GM19438 (cell line): ENCODE data around the gene KCNE3.
"Not testable (repeated sequence)": the region's sequence is repeated elsewhere in the genome, so short reads cannot be mapped to it uniquely, and the experiment has no call there.

Experiments used
- ATAC-seq: cut with Tn5 transposase; IDR thresholded peaks from one replicate; pipeline ENCODE4 v1.9.1; 2021; ENCODE audit warnings: low read depth; ENCODE audit not compliant: unreplicated experiment

The KCNE3 gene

DNA sequence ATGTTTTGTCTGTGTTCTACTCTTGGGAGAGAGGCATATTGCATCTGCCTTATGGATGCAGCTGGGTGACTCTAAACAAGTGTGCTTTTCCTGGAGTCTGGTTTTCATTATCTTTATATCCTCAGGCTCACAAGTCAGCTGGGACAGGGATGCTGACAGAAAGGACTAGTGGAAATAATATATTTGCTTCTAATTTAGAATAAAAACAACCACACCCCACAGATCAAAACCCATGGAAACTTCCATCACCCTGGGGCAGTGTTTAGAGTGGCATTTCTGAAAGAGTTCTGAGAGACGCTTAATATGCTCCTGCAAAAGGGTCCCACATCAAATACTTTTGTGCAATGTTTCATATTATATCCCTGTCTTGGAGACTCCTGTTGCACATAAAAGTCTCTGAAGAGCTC, 20.8 kb downstream of the KCNE3 start:
- no peak for ATAC-seq

DNA sequence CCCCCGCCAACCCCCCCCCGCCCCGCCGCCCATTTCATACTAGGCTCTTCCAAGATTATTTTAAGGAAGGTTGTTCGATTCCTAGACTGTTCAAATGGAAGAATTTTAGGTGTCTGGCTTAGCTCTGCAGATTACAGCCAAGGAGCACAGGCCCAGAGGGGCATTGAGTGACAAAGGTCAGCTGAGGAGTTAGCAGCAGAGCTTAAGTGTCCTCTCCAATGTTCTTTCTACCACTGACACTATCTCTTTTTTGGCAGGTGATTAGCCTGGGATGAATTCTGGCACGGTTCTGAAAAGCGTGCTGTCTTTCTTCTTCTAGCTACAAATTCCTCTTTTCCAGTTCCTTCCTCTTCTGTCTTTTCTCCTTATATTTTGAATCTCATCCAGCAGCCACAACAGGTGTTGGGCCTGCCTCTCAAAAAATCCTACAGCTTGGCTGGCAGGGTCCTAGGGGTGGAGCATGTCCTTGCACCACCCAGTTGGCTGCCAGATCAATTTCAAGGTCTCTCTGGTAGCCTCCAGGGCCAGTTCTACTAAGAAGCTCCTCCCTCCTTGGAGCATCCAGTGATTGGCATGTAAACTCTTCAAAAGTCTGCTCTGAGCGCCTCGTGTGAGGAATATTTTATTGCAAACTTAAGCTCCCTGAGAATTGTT, 23.0 kb downstream of the KCNE3 start:
- ATAC-seq = no peak

DNA sequence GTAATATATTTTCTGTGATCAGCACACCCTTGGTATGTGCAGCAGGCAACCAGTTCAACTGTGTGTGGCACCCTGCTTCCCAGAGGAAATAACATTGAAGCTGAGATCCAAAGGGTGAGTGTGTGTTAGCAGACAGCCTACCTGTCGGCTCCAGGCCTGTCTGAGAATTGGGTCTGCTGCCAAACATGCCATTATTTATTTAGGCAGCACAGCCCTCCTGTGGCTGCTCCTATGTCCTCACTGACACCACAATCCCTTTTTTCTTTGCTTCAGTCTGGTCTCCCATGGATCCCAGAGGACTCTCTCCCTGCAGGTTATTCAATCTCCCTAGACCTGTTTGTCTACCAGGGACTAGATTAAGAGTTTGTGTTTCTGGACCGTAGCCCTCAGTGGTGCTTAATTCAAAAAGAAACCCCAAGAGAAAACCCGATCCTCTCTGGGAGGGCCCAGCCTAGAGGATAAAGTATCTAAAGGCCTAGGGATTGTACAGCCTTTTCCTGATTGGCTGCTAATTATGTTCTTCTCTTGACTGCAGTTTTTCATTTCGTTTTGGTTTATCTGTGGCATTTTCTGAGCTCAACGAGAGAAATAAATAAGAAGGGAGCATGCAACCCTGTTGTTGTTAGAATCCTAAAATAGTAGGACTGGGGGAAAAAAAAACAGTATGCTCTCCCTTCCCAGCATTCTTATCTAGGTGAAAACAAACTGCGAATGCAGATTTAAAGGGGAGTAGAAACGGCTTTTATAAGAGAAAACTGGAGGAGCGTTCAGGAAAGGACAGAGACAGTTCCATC, 24.1 kb downstream of the KCNE3 start:
- ATAC-seq = no peak

DNA sequence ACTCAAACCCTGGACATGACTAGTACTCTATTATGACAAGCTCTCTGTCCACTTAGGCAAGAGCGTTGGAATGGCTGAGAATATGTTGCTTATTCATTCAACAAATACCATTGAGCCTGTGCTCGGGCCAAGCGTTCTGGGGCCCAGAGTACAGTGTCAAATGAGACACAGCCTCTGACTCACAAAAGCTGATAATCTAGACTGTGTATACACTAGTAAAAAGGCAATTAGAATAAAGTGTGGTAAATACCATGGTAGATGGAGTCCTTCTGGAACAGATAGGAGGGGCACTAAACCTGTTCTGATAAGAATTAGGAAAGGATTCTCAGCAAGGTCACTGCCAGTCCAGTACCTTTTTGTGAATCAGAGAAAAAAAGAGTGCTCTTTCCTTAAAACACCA, 24.7 kb downstream of the KCNE3 start:
- ATAC-seq = no peak

DNA sequence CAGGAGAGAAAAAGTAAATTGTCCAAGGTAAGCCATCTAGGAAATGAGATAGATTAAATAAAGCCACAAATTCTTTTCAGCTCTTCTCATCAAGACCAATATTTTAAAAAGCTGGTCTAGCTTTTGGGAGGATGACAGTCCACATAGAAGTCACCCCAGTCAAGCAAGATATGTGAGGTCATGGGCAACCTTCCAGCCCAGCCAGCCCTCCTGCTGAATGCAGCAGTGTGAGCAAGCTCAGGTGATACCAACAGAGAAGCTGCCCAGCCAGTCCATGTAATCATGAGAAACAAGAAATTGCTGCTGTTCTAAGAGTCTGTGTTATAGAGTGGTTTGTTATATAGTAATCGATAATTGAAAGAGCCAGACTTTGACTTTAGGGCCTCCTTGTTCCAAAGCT, 28.7 kb downstream of the KCNE3 start:
- ATAC-seq = no peak

DNA sequence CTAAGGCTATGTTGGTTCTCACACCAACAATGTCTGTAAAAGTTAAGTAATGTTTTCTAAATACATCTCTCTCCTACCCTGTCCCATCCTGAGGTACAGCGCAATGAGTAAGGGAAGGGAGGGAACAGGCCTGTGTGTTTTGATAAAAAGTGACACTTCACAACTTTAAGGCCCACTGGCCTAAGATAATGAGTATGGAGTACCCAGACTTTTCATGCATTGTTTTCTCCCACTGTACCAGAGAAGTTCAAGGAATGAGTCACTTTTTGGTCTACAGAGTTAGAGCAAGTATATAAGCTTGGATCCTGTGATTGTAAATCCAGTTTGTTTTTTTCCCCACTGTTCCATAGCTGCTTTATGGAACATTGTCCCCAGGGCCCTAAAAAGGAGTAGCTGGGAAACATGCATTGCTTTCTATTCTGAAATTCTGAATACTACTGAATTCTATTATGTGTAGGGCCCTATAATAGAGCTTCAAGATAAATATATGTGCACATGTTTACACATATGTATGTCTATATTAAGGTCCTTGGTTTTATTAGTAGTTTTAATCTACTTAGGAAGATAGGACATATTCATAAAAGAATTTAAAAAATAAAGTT, 29.8 kb downstream of the KCNE3 start:
- ATAC-seq = no peak

DNA sequence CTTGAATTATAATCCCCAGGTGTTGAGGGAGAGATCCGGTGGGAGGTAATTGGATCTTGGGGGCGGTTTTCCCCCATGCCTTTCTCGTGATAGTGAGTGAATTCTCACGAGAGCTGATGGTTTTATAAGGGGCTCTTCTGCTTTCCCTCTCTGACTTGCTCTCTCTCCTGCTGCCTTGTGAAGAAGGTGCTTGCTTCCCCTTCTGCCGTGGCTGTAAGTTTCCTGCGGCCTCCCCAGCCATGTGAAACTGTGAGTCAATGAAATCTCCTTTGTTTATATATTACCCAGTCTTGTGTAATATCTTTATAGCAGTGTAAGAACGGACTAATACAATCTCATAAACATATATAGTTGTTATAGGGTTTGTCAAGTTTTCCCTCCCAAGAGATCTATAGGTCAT, 32.8 kb downstream of the KCNE3 start:
- ATAC-seq = no peak

DNA sequence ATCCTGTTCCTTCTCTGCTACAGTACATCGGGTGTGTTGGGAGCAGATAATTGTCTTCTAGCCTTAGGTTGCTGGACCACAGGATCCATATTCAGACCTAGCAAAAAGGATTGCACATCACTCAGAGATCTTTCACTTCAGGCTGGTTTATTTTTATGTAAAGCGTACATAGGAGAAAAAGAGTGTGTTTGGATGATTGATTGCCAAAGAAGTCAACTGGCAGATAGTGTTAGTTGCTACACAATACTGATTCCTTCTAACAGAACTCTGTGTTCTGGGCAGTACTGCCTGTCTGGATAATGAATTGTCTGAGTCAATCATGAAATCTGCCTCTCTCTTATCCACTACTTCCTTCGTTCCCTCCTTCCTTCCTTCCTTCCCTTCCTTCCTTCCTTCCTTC, 38.1 kb downstream of the KCNE3 start:
- no peak for ATAC-seq

DNA sequence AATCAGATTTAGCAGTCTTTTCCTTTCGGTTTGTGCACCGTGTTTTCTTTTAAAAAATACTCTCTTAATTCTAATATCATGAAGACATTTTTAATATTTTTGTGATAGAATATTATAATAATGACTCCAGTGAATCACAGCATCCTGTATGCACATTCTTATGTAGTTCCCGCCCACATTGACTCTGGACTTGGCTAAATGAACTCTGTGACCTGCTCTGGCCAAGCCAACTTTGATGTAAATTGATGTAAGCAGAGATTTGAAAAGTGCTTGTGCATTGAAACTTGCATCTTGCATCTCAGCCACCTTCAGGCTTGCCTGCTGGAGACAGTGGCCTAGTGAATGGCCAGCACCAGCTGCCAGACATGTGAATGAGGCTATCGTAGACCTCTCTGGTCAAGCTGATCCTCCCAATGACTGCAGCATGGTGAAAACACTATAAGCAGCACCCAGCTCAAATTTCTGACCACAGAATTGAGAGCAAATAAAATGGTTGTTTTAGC, 39.9 kb downstream of the KCNE3 start:
- no peak for ATAC-seq

DNA sequence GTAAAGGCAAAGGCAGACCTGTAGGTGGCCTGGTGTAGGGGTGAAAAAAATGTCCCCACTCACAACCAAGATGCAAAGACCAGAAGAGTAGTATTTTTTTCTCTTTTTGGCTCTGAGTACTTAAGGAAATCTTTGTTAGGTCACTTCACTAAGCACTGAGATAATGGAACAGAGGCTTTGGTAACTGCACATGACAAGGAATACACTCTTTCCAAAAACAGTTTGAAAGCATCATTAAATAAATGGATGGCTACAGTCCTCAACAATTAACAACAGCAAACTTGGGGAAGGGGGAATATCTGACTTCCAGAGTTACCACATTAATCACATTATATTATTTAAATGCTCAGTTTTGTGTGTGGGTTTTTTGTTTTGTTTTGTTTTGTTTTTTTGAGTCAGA, 42.2 kb downstream of the KCNE3 start:
- no peak for ATAC-seq

DNA sequence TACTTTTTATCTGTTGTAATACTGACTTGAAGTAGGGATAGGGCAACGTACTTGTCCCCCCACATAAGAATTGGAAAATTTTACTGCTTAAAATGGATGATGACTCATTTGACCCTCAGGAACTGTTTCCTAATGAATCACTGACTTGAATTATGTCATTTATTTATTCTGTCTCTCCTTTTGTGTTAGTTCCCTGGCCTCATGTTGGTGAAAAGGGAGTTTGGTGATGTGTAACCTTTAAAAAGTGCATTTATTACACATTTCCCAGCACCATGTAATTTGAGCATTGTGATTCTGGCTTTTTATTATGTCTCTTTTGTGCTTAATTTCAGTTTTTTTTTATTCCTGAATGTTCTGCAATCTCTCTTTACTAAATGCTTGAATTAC, 48.8 kb downstream of the KCNE3 start:
- ATAC-seq = no peak

DNA sequence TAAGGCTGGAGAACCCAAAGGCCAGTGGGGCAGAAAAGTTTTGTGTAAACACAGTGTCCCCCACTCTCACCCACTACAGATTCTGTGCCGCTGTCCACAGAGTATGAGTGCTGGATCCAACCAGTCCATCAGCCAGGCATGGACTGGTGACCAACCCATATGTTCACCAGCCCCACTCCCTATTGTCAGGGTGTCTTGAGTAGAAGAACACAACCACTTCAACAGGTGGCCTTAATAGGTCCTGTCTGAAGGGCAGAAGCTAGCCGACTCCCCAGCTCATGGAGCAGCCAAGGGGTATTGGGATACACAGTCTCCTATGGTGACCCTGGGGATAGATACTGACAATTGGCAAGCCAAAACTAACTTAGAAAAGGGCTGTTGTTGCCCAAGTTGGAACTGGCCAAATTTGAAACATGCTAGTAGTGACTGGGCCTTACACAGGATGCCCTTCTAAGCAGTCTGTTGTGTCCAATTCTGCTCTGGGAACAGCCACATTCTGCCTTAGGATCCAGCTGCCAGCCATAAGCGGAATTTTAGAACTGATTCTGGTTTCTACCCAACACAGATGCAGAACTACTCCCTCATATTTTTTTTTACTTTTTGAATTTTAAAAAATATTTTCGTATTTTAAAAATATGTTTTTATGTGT, 49.4 kb downstream of the KCNE3 start:
- no peak for ATAC-seq

DNA sequence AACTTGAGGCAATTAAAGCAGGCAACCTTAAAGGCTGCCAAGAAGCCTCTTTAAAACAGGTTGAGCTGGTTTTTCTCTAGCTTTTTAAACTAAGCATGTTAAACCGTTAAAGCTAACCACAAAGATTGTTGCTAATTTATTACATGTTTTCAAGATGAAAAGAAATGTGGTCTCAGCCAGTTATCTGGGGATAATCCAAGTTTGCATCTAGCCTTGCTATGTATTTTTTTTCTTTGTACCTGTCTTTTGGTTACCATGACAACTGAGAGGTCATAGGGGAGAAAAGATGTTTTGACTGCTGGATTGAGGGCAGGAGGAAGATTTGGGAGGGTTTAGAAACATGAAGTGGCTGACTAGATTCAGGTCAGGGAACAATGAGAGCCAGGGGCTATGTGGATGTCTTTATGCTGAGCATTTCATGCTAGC, 50.0 kb downstream of the KCNE3 start:
- no peak for ATAC-seq

DNA sequence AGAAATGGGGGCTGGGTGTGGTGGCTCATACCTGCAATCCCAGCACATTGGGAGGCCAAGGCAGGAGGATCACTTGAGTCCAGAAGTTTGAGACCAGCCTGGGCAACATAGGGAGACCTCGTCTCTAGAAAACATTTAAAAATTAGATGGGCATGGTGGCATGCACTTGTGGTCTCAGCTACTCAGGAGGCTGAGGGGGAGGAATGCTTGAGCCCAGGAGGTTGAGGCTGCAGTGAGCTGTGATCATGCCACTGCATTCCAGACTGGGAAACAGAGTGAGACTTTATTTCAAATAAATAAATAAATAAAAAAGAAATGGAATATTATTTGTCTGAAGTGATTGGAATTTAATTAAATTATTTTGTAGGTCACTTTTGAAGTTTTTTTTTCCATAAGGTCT, 50.4 kb downstream of the KCNE3 start:
- ATAC-seq = not testable (repeated sequence)

DNA sequence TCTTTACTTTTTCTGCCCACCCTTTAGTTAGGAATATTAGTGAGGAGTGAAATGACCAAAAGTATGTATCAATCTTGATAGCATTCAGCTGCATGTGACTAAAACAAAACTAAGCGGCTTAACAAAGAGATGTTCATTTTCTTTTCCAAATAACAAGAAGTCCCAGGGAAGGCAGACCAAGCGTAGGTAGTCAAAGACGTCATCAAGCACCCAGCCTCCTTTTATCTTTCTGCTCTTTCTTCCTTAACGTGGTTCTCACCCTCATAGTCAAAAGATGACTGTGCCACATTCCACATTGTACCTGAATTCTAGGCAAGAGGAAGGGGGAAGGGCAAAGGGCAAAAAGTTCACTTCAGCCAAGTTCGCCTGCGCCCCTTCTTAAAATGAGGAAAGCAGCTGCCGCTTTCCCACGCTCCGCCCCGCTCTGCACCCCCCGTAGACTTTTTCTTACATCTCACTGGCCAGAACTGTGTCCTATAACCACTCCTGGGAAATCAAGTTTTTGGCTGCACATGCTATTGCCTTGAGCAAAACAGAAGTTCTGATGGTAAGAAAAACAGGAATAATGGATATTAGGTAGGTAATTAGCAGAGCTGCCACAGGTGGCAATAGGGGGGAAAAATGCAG, 54.5 kb downstream of the KCNE3 start:
- ATAC-seq = no peak

DNA sequence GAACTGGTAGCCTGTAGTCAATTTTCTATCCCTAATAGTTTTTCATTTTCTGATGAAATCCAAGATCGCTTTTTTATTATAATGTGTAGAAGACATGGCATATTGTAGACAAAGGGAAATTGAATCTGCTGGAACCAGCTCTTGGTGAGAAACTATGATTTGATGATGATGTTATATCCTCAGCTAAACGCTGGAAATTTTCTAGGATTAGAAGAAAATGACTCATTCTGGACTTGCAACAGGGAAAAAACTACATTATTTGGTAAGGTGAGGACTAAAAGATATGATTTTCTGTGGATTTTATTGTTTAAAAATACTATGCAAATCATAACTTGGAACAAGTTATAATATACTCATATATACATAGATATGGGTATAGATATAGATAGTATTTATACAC, 55.0 kb downstream of the KCNE3 start:
- no peak for ATAC-seq

DNA sequence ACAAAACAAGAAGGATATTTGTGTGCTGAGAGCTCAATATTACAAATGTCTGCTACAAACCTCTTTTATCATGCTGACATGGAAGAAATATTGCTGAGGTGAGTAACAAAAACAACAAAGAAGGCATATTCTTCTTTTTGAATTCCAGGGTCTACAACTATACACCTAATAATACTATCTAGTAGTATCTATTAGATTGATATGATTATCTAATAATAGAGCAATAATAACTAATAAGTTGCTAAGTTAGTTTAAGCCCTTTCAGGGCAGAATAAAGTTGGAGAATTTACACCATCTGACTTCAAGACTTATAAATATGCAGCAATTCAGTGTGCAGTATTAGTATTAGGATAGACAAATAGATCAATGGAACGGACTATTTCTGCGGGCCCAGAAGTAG, 57.7 kb downstream of the KCNE3 start:
- no peak for ATAC-seq
